Measurements from ENCODE around the gene GATAD1.

GRCh38 chr7:92508946-92509345 lies 61.7 kb downstream of the GATAD1 start:
- TF ChIP-seq CTCF (conservative IDR thresholded peaks at IDR 0.05; ENCODE audit: low read depth, low read length) (no peak), EZH2 (IDR thresholded peaks at IDR 0.05; ENCODE audit: low read length, unreplicated experiment) (no peak), EZH2phosphoT487 (IDR thresholded peaks at IDR 0.05; ENCODE audit: borderline replicate concordance, low read length) (no peak)
